Neutrophil (primary cell): ENCODE measurements around the gene ATP8A1.

Experiments used
- H3K27ac ChIP-seq: fragments of 200-600 bp; sonication (generic); 2 replicates; pipeline ENCODE4 v1.5.1; 2016; ENCODE audit warnings: mild to moderate bottlenecking, moderate library complexity
- H3K27me3 ChIP-seq: fragments of 200-600 bp; sonication (generic); 2 replicates; pipeline ENCODE4 v1.6.0; 2016; ENCODE audit warnings: mild to moderate bottlenecking
- H3K36me3 ChIP-seq: fragments of 200-600 bp; sonication (generic); 2 replicates; pipeline ENCODE4 v1.5.1; 2017
- H3K4me1 ChIP-seq, 2 experiments: fragments of 200-600 bp in 1 of 2; sonication (generic) in 1 of 2; 1 replicate in 1 of 2; 2 replicates in 1 of 2; pipeline versions ENCODE4 v1.5.1 to v1.6.1; 2013 to 2016; ENCODE audit warnings: low read depth in 1 of 2, low read length in 1 of 2, mild to moderate bottlenecking in 1 of 2, moderate library complexity in 1 of 2; ENCODE audit not compliant: control insufficient read depth in 1 of 2, insufficient read depth in 1 of 2
- H3K4me3 ChIP-seq, 2 experiments: fragments of 200-600 bp in 1 of 2; sonication (generic) in 1 of 2; 1 replicate in 1 of 2; 2 replicates in 1 of 2; pipeline ENCODE4 v1.5.1; 2013 to 2016; ENCODE audit warnings: low read depth in 1 of 2, low read length in 1 of 2, mild to moderate bottlenecking in 1 of 2, moderate library complexity in 1 of 2
- H3K9me3 ChIP-seq: fragments of 200-600 bp; sonication (generic); 2 replicates; pipeline ENCODE4 v1.5.1; 2016
- TF ChIP-seq, protein P1 (sequence below): fragments of 200-600 bp; sonication (generic); IDR thresholded peaks from 2 replicates; pipeline ENCODE4 v1.5.1; 2016; ENCODE audit warnings: antibody characterized with exemption

ATP8A1 gene

GRCh38 chr4:42401171-42401570 lies 255.7 kb downstream of the ATP8A1 start:
- no peak overlapping the region for H3K27ac ChIP-seq
- H3K4me3 ChIP-seq = no peak overlapping the region
- H3K36me3 ChIP-seq = peaks cover 9% of the 10 kb centered on the region
- peaks cover 23 to 25% of the 10 kb centered on the region in 2 experiments for H3K4me1 ChIP-seq
- peaks cover 75% of the 10 kb centered on the region for H3K27me3 ChIP-seq
- TF ChIP-seq, protein P1, sequence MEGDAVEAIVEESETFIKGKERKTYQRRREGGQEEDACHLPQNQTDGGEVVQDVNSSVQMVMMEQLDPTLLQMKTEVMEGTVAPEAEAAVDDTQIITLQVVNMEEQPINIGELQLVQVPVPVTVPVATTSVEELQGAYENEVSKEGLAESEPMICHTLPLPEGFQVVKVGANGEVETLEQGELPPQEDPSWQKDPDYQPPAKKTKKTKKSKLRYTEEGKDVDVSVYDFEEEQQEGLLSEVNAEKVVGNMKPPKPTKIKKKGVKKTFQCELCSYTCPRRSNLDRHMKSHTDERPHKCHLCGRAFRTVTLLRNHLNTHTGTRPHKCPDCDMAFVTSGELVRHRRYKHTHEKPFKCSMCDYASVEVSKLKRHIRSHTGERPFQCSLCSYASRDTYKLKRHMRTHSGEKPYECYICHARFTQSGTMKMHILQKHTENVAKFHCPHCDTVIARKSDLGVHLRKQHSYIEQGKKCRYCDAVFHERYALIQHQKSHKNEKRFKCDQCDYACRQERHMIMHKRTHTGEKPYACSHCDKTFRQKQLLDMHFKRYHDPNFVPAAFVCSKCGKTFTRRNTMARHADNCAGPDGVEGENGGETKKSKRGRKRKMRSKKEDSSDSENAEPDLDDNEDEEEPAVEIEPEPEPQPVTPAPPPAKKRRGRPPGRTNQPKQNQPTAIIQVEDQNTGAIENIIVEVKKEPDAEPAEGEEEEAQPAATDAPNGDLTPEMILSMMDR = no peak
- H3K9me3 ChIP-seq = no peaks in the 10 kb centered on the region

- Histone ChIP-seq H3K27me3 (peaks cover 93% of the 10 kb centered on the region), H3K4me3 (no peak overlapping the region), H3K27ac (no peak overlapping the region), H3K36me3 (no peaks in the 10 kb centered on the region), H3K4me1 (peaks cover 23 to 25% of the 10 kb centered on the region in 2 experiments), H3K9me3 (no peaks in the 10 kb centered on the region)
- TF ChIP-seq, protein P1 = no peak
Observed at GRCh38 chr4:42399393-42399792, 257.5 kb downstream of the ATP8A1 start.

- no peak overlapping the region for H3K27ac ChIP-seq
Observed at GRCh38 chr4:42398871-42399331, 258.0 kb downstream of the ATP8A1 start.

DNA sequence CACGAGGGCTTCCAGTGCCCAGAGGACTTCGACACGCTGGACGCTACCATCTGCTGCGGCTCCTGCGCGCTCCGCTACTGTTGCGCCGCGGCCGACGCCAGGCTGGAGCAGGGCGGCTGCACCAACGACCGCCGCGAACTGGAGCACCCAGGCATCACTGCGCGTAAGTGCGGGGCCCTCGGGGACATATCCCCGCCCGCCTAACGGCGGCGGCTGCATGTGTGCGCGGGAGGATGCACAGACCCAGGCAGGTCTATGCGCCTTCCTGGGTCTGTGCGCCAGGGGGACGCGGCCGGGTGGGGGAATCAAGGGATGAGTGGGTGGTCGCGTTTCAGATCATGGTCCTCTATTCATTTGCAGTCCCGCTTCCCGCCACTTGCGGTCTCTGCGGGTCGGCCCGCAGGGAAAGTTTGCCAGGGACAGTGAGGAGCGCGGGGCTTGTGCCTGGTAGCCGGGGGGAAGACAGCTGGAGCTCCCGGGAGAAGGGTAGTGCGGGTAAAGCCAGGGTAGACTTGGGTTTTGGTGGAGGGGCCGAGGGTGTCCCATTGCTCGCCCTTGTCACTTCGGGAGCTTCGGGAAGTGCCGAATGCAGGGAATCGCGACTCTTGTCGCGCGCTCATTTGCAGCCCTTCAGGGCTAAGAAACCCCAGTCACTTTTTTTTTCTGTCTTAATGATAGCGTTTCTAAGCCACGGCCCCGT lies 258.6 kb downstream of the ATP8A1 start:
- H3K9me3 ChIP-seq = no peaks in the 10 kb centered on the region
- H3K4me3 ChIP-seq = peak overlapping the region; percentile 15 to 34
- TF ChIP-seq, protein P1 = no peak
- peaks cover 23 to 25% of the 10 kb centered on the region in 2 experiments for H3K4me1 ChIP-seq
- H3K27ac ChIP-seq = no peak overlapping the region
- no peaks in the 10 kb centered on the region for H3K36me3 ChIP-seq
- H3K27me3 ChIP-seq = peaks cover 100% of the 10 kb centered on the region

More at GRCh38 chr4:42398871-42399331, 258.0 kb downstream of the ATP8A1 start:
- Histone ChIP-seq H3K4me1 (peaks cover 23 to 25% of the 10 kb centered on the region in 2 experiments), H3K27me3 (peaks cover 98% of the 10 kb centered on the region), H3K4me3 (no peak overlapping the region), H3K36me3 (no peaks in the 10 kb centered on the region), H3K9me3 (no peaks in the 10 kb centered on the region)
- TF ChIP-seq, protein P1 = no peak

DNA sequence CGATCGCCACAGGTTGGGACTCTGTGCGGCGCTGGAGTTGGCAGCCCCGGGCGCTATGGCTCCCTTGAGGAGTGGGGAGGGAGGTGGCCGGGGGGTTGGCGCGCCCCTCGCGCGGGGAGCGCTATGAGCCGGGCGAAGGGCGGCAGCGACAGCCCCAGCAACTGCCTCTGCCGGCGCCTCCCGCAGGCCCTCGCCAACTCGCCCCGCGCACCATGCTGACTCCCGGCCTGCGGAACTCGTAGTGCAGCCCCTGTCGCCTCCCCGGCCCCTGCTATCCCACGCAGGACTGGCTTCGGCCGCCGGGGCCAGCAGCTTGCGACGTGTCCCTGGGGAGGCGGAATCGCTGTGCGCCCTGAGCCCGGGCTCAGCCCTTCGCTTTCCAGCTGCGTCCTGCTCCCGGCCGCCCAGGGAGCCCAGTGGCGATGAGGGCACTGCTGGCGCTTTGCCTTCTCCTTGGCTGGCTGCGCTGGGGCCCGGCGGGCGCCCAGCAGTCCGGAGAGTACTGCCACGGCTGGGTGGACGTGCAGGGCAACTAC lies 259.2 kb downstream of the ATP8A1 start:
- Histone ChIP-seq H3K27ac (no peak overlapping the region), H3K36me3 (no peaks in the 10 kb centered on the region), H3K4me3 (peak overlapping the region; percentile 15 to 34), H3K4me1 (peaks cover 23 to 25% of the 10 kb centered on the region in 2 experiments), H3K9me3 (no peaks in the 10 kb centered on the region), H3K27me3 (peaks cover 100% of the 10 kb centered on the region)
- TF ChIP-seq, protein P1 = no peak
